Liver (tissue), 9 donors: ENCODE measurements around the gene HRH3. TPM values are rescaled to one million over a fixed set of nuclear protein-coding genes. Genes with fewer than 3 reads are reported as not detected.

ENCODE experiments used
- DNase-seq: peaks from one replicate; pipeline ENCODE4 v3.0.0-alpha.2; 2017; ENCODE audit warnings: low spot score
- H3K27ac ChIP-seq, 2 donors: one replicate each; pipeline ENCODE4 v1.7.0; 2013; ENCODE audit warnings: inconsistent platforms in 2 of 2, low read length in 2 of 2, control low read depth in 1 of 2, low read depth in 1 of 2, mild to moderate bottlenecking in 1 of 2
- H3K27me3 ChIP-seq, 4 donors: one replicate each; pipeline versions ENCODE4 v1.6.1 to v1.7.0; 2013; ENCODE audit warnings: low read length in 3 of 4, inconsistent platforms in 1 of 4, mild to moderate bottlenecking in 1 of 4, moderate library complexity in 1 of 4; ENCODE audit not compliant: control insufficient read depth in 4 of 4, insufficient read depth in 4 of 4
- H3K36me3 ChIP-seq, 4 donors: one replicate each; pipeline versions ENCODE4 v1.6.1 to v1.7.0; 2013; ENCODE audit warnings: low read length in 3 of 4, mild to moderate bottlenecking in 3 of 4, low read depth in 1 of 4, moderate library complexity in 1 of 4; ENCODE audit not compliant: control insufficient read depth in 4 of 4, insufficient read depth in 3 of 4
- H3K4me1 ChIP-seq, 4 donors: one replicate each; pipeline versions ENCODE4 v1.6.1 to v1.7.0; 2013; ENCODE audit warnings: low read length in 3 of 4, mild to moderate bottlenecking in 3 of 4, moderate library complexity in 1 of 4; ENCODE audit not compliant: control insufficient read depth in 4 of 4, insufficient read depth in 4 of 4
- H3K4me3 ChIP-seq, 3 donors: one replicate each; pipeline versions ENCODE4 v1.6.1 to v1.7.0; 2013; ENCODE audit warnings: low read length in 3 of 3, control low read depth in 1 of 3, low read depth in 1 of 3, mild to moderate bottlenecking in 1 of 3
- H3K9ac ChIP-seq, 2 donors: one replicate each; pipeline ENCODE4 v1.7.0; 2013; ENCODE audit warnings: low read length in 2 of 2, mild to moderate bottlenecking in 2 of 2, moderate library complexity in 2 of 2, control low read depth in 1 of 2, low read depth in 1 of 2
- H3K9me3 ChIP-seq, 4 donors: one replicate each; pipeline versions ENCODE4 v1.6.1 to v1.7.0; 2013; ENCODE audit warnings: low read length in 3 of 4; ENCODE audit not compliant: control insufficient read depth in 4 of 4
- EGR1 ChIP-seq, 2 donors: IDR thresholded peaks; 2 replicates each; pipeline ENCODE4 v1.6.1; 2016 to 2018; ENCODE audit warnings: antibody characterized with exemption in 2 of 2, low read depth in 2 of 2
- FOXA2 ChIP-seq: IDR thresholded peaks from 2 replicates; pipeline ENCODE4 v1.6.1; 2016; ENCODE audit warnings: antibody characterized with exemption
- GABPA ChIP-seq, 2 donors: IDR thresholded peaks in 1 of 2; conservative IDR thresholded peaks in 1 of 2; 2 replicates each; pipeline ENCODE4 v1.6.1; 2016; ENCODE audit warnings: antibody characterized with exemption in 2 of 2, mild to moderate bottlenecking in 1 of 2, moderate library complexity in 1 of 2
- HNF4A ChIP-seq, 2 donors: conservative IDR thresholded peaks; 2 replicates each; pipeline ENCODE4 v1.6.1; 2016; ENCODE audit warnings: antibody characterized with exemption in 2 of 2, mild to moderate bottlenecking in 2 of 2
- JUND ChIP-seq, 2 donors: IDR thresholded peaks; 2 replicates each; pipeline ENCODE4 v1.6.1; 2016; ENCODE audit warnings: antibody characterized with exemption in 2 of 2
- NR2F2 ChIP-seq: IDR thresholded peaks from 2 replicates; pipeline ENCODE4 v1.6.1; 2016; ENCODE audit warnings: antibody characterized with exemption
- RAD21 ChIP-seq, 2 donors: IDR thresholded peaks; 2 replicates each; pipeline ENCODE4 v1.6.1; 2016; ENCODE audit warnings: antibody characterized with exemption in 2 of 2, mild to moderate bottlenecking in 2 of 2
- RXRA ChIP-seq, 2 donors: IDR thresholded peaks; 2 replicates each; pipeline ENCODE4 v1.6.1; 2017 to 2018; ENCODE audit warnings: antibody characterized with exemption in 2 of 2, mild to moderate bottlenecking in 1 of 2
- SP1 ChIP-seq: IDR thresholded peaks from 2 replicates; pipeline ENCODE4 v1.6.1; 2018; ENCODE audit warnings: antibody characterized with exemption, mild to moderate bottlenecking
- TAF1 ChIP-seq: conservative IDR thresholded peaks from 2 replicates; pipeline ENCODE4 v1.6.1; 2016; ENCODE audit warnings: antibody characterized with exemption, mild to moderate bottlenecking
- YY1 ChIP-seq: IDR thresholded peaks from 2 replicates; pipeline ENCODE4 v1.6.1; 2016; ENCODE audit warnings: antibody characterized with exemption, mild to moderate bottlenecking
- WGBS: extraction: QIAGEN DNeasy Blood & Tissue Kit; methylation state at CpG from one replicate; pipeline ENCODE4 v1.1.7; 2013; 5-methylcytosine and 5-hydroxymethylcytosine counted together
- polyA plus RNA-seq, 2 donors: library from polyadenylated mRNA; stranded (reverse) in 1 of 2; unstranded in 1 of 2; fragments of 200-250 nt in 1 of 2; fragments of >200 nt in 1 of 2; fragmentation: Nextera tagmentation in 1 of 2; extraction: Ambion mirVana in 1 of 2; gene quantifications; one replicate each; pipeline versions ENCODE4 v1.2.1 to v1.2.3, GENCODE V29; 2013 to 2015
- total RNA-seq, 2 donors: library from RNA; depleted of rRNA; stranded (reverse); fragments of >200 nt; gene quantifications; one replicate each; pipeline ENCODE4 v1.2.3, GENCODE V29; 2014
- TF ChIP-seq, protein P1 (sequence below): fragments of 150-350 bp; IDR thresholded peaks from 2 replicates; pipeline ENCODE4 v1.5.1; 2017; ENCODE audit warnings: improper control_type of control experiment, low read depth, low read length; ENCODE audit not compliant: missing input control
- TF ChIP-seq, protein P2 (sequence below): IDR thresholded peaks from 2 replicates; pipeline ENCODE4 v1.6.1; 2016; ENCODE audit warnings: antibody characterized with exemption
- TF ChIP-seq, protein P3 (sequence below): IDR thresholded peaks from 2 replicates; pipeline ENCODE4 v1.6.1; 2016; ENCODE audit warnings: antibody characterized with exemption
- TF ChIP-seq, protein P4 (sequence below): IDR thresholded peaks from 2 replicates; pipeline ENCODE4 v1.6.1; 2016; ENCODE audit warnings: antibody characterized with exemption, mild to moderate bottlenecking
- TF ChIP-seq, protein P5 (sequence below): IDR thresholded peaks from 2 replicates; pipeline ENCODE4 v1.6.1; 2016; ENCODE audit warnings: antibody characterized with exemption
- donor health status: healthy.
- donor health status: healthy.
- donor health status: healthy.
- donor health status: healthy.
- donor health status: healthy.

HRH3 gene
- total and polyA plus RNA-seq, 4 donors = not detected

DNA sequence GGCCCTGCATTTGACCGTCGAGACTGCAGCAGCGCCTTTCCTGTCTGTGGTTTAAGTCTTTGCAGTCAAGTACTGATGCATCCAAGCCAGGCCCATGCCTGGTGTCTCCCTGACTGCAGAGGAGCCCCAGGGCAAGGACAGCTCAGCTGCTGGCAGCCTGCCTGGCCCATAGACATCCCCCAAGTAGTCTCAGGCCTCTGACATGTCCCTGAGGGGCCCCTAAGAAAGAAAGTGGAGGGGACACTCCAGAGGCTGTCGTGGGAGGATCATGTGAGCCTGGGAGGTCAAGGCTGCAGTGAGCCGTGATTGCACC is 18.0 kb downstream of the HRH3 start:
- DNase-seq = no peak
- Histone ChIP-seq H3K4me3 (no peak overlapping the region), H3K9ac (no peak overlapping the region), H3K27ac (no peak overlapping the region), H3K27me3 (no peaks in the 10 kb centered on the region), H3K9me3 (no peaks in the 10 kb centered on the region), H3K4me1 (no peaks in the 10 kb centered on the region), H3K36me3 (peaks cover 18 to 53% (median 30%) of the 10 kb centered on the region in 4 donors)
- WGBS = 89% methylated on average over 5 of the region's 5 CpGs
- TF ChIP-seq GABPA (IDR thresholded peaks at IDR 0.05 in 1 of 2, conservative IDR thresholded peaks at IDR 0.05 in 1 of 2) (no peak), EGR1 (IDR thresholded peaks at IDR 0.05; ENCODE audit: low read depth in 2 of 2) (no peak), RAD21 (IDR thresholded peaks at IDR 0.05) (no peak), JUND (IDR thresholded peaks at IDR 0.05) (no peak), RXRA (IDR thresholded peaks at IDR 0.05) (no peak), YY1 (no peak), NR2F2 (no peak), TAF1 (no peak)
- TF ChIP-seq, protein P1, sequence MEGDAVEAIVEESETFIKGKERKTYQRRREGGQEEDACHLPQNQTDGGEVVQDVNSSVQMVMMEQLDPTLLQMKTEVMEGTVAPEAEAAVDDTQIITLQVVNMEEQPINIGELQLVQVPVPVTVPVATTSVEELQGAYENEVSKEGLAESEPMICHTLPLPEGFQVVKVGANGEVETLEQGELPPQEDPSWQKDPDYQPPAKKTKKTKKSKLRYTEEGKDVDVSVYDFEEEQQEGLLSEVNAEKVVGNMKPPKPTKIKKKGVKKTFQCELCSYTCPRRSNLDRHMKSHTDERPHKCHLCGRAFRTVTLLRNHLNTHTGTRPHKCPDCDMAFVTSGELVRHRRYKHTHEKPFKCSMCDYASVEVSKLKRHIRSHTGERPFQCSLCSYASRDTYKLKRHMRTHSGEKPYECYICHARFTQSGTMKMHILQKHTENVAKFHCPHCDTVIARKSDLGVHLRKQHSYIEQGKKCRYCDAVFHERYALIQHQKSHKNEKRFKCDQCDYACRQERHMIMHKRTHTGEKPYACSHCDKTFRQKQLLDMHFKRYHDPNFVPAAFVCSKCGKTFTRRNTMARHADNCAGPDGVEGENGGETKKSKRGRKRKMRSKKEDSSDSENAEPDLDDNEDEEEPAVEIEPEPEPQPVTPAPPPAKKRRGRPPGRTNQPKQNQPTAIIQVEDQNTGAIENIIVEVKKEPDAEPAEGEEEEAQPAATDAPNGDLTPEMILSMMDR = no peak
- TF ChIP-seq, protein P2, sequence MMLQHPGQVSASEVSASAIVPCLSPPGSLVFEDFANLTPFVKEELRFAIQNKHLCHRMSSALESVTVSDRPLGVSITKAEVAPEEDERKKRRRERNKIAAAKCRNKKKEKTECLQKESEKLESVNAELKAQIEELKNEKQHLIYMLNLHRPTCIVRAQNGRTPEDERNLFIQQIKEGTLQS = no peak
- TF ChIP-seq, protein P3, sequence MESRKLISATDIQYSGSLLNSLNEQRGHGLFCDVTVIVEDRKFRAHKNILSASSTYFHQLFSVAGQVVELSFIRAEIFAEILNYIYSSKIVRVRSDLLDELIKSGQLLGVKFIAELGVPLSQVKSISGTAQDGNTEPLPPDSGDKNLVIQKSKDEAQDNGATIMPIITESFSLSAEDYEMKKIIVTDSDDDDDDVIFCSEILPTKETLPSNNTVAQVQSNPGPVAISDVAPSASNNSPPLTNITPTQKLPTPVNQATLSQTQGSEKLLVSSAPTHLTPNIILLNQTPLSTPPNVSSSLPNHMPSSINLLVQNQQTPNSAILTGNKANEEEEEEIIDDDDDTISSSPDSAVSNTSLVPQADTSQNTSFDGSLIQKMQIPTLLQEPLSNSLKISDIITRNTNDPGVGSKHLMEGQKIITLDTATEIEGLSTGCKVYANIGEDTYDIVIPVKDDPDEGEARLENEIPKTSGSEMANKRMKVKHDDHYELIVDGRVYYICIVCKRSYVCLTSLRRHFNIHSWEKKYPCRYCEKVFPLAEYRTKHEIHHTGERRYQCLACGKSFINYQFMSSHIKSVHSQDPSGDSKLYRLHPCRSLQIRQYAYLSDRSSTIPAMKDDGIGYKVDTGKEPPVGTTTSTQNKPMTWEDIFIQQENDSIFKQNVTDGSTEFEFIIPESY = no peak
- TF ChIP-seq, protein P4, sequence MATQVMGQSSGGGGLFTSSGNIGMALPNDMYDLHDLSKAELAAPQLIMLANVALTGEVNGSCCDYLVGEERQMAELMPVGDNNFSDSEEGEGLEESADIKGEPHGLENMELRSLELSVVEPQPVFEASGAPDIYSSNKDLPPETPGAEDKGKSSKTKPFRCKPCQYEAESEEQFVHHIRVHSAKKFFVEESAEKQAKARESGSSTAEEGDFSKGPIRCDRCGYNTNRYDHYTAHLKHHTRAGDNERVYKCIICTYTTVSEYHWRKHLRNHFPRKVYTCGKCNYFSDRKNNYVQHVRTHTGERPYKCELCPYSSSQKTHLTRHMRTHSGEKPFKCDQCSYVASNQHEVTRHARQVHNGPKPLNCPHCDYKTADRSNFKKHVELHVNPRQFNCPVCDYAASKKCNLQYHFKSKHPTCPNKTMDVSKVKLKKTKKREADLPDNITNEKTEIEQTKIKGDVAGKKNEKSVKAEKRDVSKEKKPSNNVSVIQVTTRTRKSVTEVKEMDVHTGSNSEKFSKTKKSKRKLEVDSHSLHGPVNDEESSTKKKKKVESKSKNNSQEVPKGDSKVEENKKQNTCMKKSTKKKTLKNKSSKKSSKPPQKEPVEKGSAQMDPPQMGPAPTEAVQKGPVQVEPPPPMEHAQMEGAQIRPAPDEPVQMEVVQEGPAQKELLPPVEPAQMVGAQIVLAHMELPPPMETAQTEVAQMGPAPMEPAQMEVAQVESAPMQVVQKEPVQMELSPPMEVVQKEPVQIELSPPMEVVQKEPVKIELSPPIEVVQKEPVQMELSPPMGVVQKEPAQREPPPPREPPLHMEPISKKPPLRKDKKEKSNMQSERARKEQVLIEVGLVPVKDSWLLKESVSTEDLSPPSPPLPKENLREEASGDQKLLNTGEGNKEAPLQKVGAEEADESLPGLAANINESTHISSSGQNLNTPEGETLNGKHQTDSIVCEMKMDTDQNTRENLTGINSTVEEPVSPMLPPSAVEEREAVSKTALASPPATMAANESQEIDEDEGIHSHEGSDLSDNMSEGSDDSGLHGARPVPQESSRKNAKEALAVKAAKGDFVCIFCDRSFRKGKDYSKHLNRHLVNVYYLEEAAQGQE = no peak
- TF ChIP-seq, protein P5, sequence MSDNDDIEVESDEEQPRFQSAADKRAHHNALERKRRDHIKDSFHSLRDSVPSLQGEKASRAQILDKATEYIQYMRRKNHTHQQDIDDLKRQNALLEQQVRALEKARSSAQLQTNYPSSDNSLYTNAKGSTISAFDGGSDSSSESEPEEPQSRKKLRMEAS = no peak

DNA sequence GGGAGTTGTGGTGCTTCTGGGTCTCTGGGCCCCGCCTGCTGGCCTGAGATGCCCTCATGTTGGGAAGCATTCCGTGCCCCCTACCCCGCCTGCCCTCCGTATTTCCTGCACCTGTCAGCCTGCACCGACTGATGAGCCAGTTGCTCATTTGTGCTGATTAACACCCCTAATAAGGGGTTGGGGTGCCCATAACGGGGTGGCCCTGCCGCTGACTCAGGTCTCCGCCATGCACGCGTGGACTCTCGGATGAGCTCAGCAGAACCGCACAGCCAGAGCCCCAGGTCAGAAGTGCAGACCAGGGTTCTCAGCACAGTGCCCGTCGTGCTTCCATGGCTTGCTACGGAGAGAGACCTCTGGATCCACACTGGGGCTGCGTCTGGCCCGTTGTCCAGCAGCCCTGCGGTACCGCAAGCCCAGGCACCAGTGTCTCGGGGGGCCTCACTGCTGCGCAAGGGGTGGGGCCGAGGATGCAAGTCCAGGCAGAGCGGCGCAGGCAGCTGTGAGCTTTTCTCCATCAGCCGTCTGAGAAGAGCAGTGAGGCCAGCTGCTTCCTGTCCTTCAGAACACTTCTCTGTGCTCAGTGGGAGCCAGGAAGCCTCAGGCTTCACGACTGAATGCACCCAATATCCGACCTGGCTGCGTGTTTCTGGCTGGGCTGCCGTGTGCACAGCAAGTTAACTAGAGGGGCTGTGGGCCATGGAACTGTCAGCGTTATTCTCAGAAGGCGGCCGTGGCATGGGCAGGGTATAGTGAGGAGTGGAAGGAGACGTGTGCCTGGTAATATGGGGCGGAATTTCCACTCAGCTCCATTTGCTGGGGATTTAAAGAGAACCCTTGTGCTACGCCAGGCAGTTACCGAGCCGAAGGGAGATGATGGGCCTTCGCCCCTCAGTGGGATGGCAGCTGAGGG is 18.6 kb downstream of the HRH3 start:
- Histone ChIP-seq H3K9ac (no peak overlapping the region), H3K27ac (no peak overlapping the region), H3K36me3 (peaks cover 18 to 53% (median 30%) of the 10 kb centered on the region in 4 donors), H3K27me3 (no peaks in the 10 kb centered on the region), H3K4me1 (no peaks in the 10 kb centered on the region), H3K9me3 (no peaks in the 10 kb centered on the region), H3K4me3 (no peak overlapping the region)
- DNase-seq = no peak
- WGBS = 96% methylated on average over 38 of the region's 38 CpGs
- TF ChIP-seq, protein P5 = no peak
- TF ChIP-seq YY1 (no peak), JUND (IDR thresholded peaks at IDR 0.05) (no peak), SP1 (no peak), FOXA2 (no peak), RXRA (IDR thresholded peaks at IDR 0.05) (no peak), GABPA (IDR thresholded peaks at IDR 0.05 in 1 of 2, conservative IDR thresholded peaks at IDR 0.05 in 1 of 2) (no peak), RAD21 (IDR thresholded peaks at IDR 0.05) (no peak), HNF4A (conservative IDR thresholded peaks at IDR 0.05) (no peak)
- TF ChIP-seq, protein P3 = no peak
- TF ChIP-seq, protein P2 = no peak
- TF ChIP-seq, protein P1 = no peak
